AG04450 (cell line): ENCODE measurements around the gene PRRC2B. TPM values are rescaled to one million over a fixed set of nuclear protein-coding genes. Genes with fewer than 3 reads are reported as not detected.
A peak's percentile ranks its signal among the peaks of the same experiment; 100 is the strongest.

Source experiments
- CTCF ChIA-PET: fragments of 300-600, 350-600 bp; formaldehyde crosslinking; extraction: SDS; loops from one replicate; lab custom pipeline; 2022; ENCODE audit warnings: antibody characterized with exemption, inconsistent platforms; lab: Charles Lee
- POLR2A ChIA-PET: fragments of 350-600 bp; formaldehyde crosslinking; extraction: SDS; loops from one replicate; lab custom pipeline; 2021; ENCODE audit warnings: antibody characterized with exemption, inconsistent platforms; lab: Yijun Ruan, JAX
- DNase-seq: peaks from one replicate; pipeline ENCODE4 v3.0.0-alpha.2; 2011; ENCODE audit warnings: low read depth, low spot score
- H3K27ac ChIP-seq: one replicate; pipeline ENCODE4 v1.5.1; 2012; ENCODE audit warnings: low read depth, low read length, control low read depth
- H3K27me3 ChIP-seq: one replicate; pipeline ENCODE4 v1.6.0; 2012; ENCODE audit warnings: low read length; ENCODE audit not compliant: control insufficient read depth, insufficient read depth
- H3K4me3 ChIP-seq: 2 replicates; pipeline ENCODE4 v1.5.1; 2011; ENCODE audit warnings: mild to moderate bottlenecking, low read depth, low read length, control low read depth
- H3K9me3 ChIP-seq: 2 replicates; pipeline ENCODE4 v1.5.1; 2012; ENCODE audit warnings: low read length; ENCODE audit not compliant: control insufficient read depth, insufficient read depth
- CTCF ChIP-seq: IDR thresholded peaks from 2 replicates; pipeline ENCODE4 v1.5.1; 2011; ENCODE audit warnings: low read depth, low read length, control low read depth, inconsistent platforms
- polyA plus RNA-seq: library from polyadenylated mRNA; depleted of rRNA; stranded (reverse); fragments of >200 nt; gene quantifications from 2 replicates; pipeline ENCODE4 v1.2.3, GENCODE V29; 2011

Gene PRRC2B
- polyA plus RNA-seq, 1 experiment: 31.8 TPM

DNA sequence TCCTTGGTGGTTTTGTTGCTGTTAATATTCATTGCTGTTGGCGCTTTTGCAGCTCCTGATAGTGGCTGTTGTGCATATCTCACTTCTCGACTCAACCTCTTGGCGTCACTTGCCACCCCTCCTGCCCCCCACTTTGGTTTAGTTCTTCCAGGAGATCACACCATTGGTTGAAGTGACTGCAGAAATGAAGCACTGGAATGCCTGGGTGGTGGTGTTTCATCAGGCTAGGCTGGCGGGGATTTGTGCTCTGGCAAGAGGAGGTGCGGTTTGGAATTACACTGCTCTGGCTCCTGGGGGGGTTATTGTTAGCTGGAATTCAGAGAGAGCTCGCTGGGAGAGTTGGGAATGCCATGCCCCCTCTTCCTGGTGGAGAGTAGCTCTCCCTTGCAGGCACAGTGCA is 11.5 kb downstream of the PRRC2B start:
- CTCF ChIA-PET: interaction anchor here (0.7 to 1.8 kb wide), 4 partner anchors 9 to 55 kb away, joined by 3 to 5 read pairs (median 4); no protein-coding TSS in a partner anchor
- no peak for TF ChIP-seq CTCF
- Histone ChIP-seq H3K27ac (peak overlapping the region; percentile 52), H3K4me3 (peak overlapping the region; percentile 4; the same call in 1 of the 2 replicates), H3K9me3 (no peaks in the 10 kb centered on the region), H3K27me3 (no peaks in the 10 kb centered on the region)
- POLR2A ChIA-PET: interaction anchor here (0.6 to 2.0 kb wide), 3 partner anchors 27 to 56 kb away, joined by 3 to 8 read pairs (median 6); no protein-coding TSS in a partner anchor
- DNase-seq: no peak

DNA sequence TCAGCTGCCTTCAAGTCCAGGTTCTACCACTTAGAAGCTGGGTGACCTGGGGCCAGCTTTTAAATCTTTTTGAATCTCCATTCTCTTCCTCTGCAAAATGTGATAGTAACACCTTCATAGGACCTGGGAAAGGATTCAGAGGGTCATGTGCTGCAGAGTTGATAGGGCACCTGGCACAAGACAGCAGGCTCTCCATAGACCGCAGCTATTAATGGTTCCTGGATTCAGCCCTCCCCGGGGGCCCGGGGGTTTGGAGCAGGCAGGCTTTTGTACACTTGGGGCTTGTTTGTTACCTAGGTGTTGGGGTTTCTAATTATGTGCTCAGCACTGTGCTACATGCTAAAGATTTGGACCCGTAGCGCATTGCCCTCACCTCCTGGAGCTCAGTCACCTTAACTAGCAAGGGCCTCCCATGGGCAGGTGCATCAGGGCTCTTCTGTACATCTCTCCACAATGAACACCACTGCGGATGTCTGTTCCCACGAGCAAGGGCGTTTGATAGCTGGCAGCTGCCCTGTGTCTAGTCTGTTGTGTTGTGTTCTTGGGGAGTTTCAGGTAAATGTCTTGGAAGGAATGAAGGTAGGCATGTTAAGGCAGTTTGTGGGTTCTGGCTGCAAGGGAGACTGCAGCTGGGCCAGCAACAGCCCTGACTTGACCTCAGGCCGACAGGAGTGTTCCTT is 12.1 kb downstream of the PRRC2B start:
- Histone ChIP-seq H3K4me3 (peak overlapping the region; percentile 18; the same call in 1 of the 2 replicates), H3K9me3 (no peaks in the 10 kb centered on the region), H3K27ac (peak overlapping the region; percentile 52), H3K27me3 (no peaks in the 10 kb centered on the region)
- no peak for DNase-seq
- no peak for TF ChIP-seq CTCF
- ChIA-PET CTCF (interaction anchor here (0.7 to 1.8 kb wide), 4 partner anchors 9 to 55 kb away, joined by 3 to 5 read pairs (median 4); no protein-coding TSS in a partner anchor), POLR2A (interaction anchor here (0.6 to 2.0 kb wide), 3 partner anchors 27 to 56 kb away, joined by 3 to 8 read pairs (median 6); no protein-coding TSS in a partner anchor)

GRCh38 chr9:131406563-131407436 is 12.9 kb downstream of the PRRC2B start:
- Histone ChIP-seq H3K9me3 (no peaks in the 10 kb centered on the region), H3K27ac (no peak overlapping the region), H3K4me3 (peak overlapping the region; percentile 18), H3K27me3 (no peaks in the 10 kb centered on the region)
- POLR2A ChIA-PET: interaction anchor here (2.0 kb wide), 1 partner anchor 34 kb away, joined by 8 read pairs; no protein-coding TSS in a partner anchor
- CTCF ChIA-PET: interaction anchor here (0.6 kb wide), 2 partner anchors 28 to 56 kb away, joined by 3 to 5 read pairs; no protein-coding TSS in a partner anchor
- DNase-seq: no peak
- no peak for TF ChIP-seq CTCF

GRCh38 chr9:131407717-131408195 is 13.9 kb downstream of the PRRC2B start:
- CTCF ChIA-PET: interaction anchor here (0.6 to 1.0 kb wide), 2 partner anchors 27 to 57 kb away, joined by 3 read pairs; no protein-coding TSS in a partner anchor
- no peak for DNase-seq
- TF ChIP-seq CTCF: peak; percentile 32

More at GRCh38 chr9:131407717-131408195, 13.9 kb downstream of the PRRC2B start:
- Histone ChIP-seq H3K27ac (peak overlapping the region; percentile 24), H3K4me3 (0 out of 2 replicates have a peak overlapping the region, but pooled peaks have one; percentile 10), H3K9me3 (no peaks in the 10 kb centered on the region), H3K27me3 (no peaks in the 10 kb centered on the region)
- POLR2A ChIA-PET: no interaction called here
